GM23338 (cell line): ENCODE data around the gene PHAX.

ENCODE experiments used
- CREB1 ChIP-seq: fragments of 250-450 bp; sonication (Bioruptor Pico); IDR thresholded peaks from 2 replicates; pipeline ENCODE4 v1.5.0; 2020; ENCODE audit warnings: low read depth, mild to moderate bottlenecking, moderate library complexity
- CTCF ChIP-seq, 2 experiments: fragments of 200-600 bp in 1 of 2; sonication (generic) in 1 of 2; conservative IDR thresholded peaks; 2 replicates each; pipeline versions ENCODE4 v1.5.1 to v1.6.1; 2016 to 2017; ENCODE audit warnings: antibody characterized with exemption in 2 of 2, low read depth in 2 of 2, mild to moderate bottlenecking in 2 of 2, moderate library complexity in 1 of 2
- EZH2 ChIP-seq: fragments of 200-600 bp; sonication (generic); IDR thresholded peaks from one replicate; pipeline ENCODE4 v1.8.0; 2017; ENCODE audit warnings: antibody characterized with exemption, mild to moderate bottlenecking, low read depth; ENCODE audit not compliant: unreplicated experiment
- EZH2phosphoT487 ChIP-seq: fragments of 200-600 bp; sonication (generic); IDR thresholded peaks from one replicate; pipeline ENCODE4 v1.8.1; 2018; ENCODE audit warnings: antibody characterized with exemption; ENCODE audit not compliant: unreplicated experiment
- JUNB ChIP-seq: IDR thresholded peaks from one replicate; pipeline ENCODE4 v1.6.1; 2016; ENCODE audit warnings: antibody characterized with exemption; ENCODE audit not compliant: unreplicated experiment
- POLR2AphosphoS5 ChIP-seq: IDR thresholded peaks from 2 replicates; pipeline ENCODE4 v1.6.1; 2016; ENCODE audit warnings: antibody characterized with exemption, low read depth
- REST ChIP-seq: IDR thresholded peaks from one replicate; pipeline ENCODE4 v1.6.1; 2018; ENCODE audit warnings: antibody characterized with exemption; ENCODE audit not compliant: unreplicated experiment
- ZNF331 ChIP-seq: fragments of 250-450 bp; sonication (Bioruptor Pico); IDR thresholded peaks from 2 replicates; pipeline ENCODE4 v1.5.0; 2020; ENCODE audit warnings: low read depth, mild to moderate bottlenecking, moderate library complexity
- ZNF462 ChIP-seq: fragments of 250-450 bp; sonication (Bioruptor Pico); IDR thresholded peaks from 2 replicates; pipeline ENCODE4 v1.5.0; 2020; ENCODE audit warnings: mild to moderate bottlenecking, moderate library complexity

GRCh38 chr5:126659805-126660482 lies 59.2 kb downstream of the PHAX start:
- TF ChIP-seq CTCF (conservative IDR thresholded peaks at IDR 0.05; ENCODE audit: low read depth in 2 of 2) (no peak), POLR2AphosphoS5 (no peak), EZH2phosphoT487 (no peak), CREB1 (CRISPR knock-in tag) (no peak), REST (no peak), EZH2 (no peak), JUNB (no peak), ZNF462 (CRISPR knock-in tag) (no peak), ZNF331 (no peak)
